DMS53 (cell line): ENCODE results near the gene TMEM132C.
"Not testable (repeated sequence)": the region's sequence is repeated elsewhere in the genome, so short reads cannot be mapped to it uniquely, and the experiment has no call there.

ENCODE experiments used
- DNase-seq: peaks from one replicate; lab custom pipeline; 2025; lab: John Stamatoyannopoulos, UW

The TMEM132C gene

DNA sequence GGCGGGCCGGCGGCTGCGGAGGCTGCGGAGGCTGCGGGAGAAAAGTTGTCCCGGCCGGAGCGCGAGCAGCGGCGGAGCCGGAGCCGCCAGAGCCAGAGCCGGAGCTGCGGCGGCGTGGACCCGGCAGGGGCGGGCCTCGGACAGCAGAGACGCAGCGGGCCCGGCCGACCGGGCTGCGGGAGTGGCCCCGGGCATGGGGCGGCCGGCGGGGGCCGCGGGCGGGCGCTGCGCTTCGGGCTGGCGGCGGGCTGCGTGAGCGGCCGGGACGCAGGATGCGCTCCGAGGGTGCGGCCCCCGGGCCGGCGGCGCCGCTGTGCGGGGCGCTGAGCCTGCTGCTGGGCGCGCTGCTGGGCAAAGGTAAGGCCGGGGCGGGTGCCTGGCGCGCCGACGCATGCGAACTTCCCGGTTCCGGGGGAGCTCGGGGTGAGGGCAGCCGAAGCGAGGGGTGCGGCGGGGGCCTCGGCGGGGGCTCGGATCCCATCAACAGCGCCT lies at the start of gene TMEM132C:
TSS of gene TMEM132C (plus strand) at position 40 of the 492 bp plus-strand sequence. CDS start at position 273, 233 bp downstream.
- DNase-seq = no peak

DNA sequence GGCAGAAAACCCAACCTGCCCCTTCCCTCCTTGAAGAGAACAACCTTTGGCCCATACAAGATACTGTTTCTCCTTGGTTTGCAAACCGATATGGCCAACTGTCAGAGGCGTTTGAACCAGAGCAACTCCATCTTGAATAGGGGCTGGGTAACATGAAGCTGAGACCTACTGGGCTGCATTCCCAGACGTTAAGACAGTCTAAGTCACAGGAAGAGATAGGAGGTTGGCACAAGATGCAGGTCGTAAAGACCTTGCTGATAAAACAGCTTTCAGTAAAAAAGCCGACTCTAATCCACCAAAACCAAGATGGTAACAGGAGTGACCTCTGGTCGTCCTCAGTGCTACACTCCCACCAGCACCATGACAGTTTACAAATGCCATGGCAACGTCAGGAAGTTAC lies 42.7 kb upstream of the TMEM132C start:
- DNase-seq = no peak

- DNase-seq = no peak
Observed at GRCh38 chr12:128228581-128228980, 38.4 kb upstream of the TMEM132C start.

GRCh38 chr12:128235635-128236417 lies 31.1 kb upstream of the TMEM132C start:
- DNase-seq = no peak

- no peak for DNase-seq
Observed at GRCh38 chr12:128236525-128236924, 30.4 kb upstream of the TMEM132C start.

DNA sequence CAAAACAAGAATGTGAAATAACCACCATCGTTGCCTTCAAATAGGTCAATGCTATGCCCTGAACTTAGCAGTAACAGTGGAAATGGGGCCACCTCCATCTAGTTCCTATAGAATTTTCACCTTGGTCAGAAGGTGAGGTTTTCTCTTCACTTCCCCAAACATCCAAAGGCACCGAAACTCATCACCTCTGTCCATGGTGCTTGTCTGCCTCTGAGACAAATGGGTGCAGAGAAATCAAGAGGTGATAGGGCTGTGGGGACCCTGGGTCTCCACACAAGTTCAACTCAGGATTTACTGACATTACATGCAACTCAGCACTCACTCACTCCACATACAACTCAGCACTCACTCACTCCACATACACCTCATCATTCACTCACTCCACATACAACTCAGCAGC lies 26.2 kb upstream of the TMEM132C start:
- DNase-seq = no peak

- DNase-seq = no peak
Observed at GRCh38 chr12:128245121-128245520, 21.8 kb upstream of the TMEM132C start.

DNA sequence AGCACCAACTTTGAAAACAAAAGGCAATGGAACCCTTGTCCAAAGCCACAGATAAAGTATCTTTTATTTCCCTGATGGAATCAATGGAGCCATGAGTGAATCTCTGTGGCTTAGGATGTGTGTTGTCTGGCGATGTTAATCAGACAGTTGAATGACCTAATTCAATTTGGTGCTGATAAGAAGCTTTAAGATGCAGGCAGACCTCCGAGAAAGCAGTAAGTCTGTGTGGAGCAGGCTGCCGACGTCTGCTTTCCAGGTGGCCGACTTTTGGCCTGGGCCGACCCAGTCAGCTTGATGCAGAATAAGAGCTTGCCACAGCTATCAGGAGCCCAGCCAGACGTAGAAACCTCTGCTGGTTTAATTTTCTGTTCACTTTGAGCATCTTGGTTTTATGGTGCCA lies 21.1 kb upstream of the TMEM132C start:
- DNase-seq = no peak

GRCh38 chr12:128250096-128250495 lies 16.9 kb upstream of the TMEM132C start:
- DNase-seq = no peak

DNA sequence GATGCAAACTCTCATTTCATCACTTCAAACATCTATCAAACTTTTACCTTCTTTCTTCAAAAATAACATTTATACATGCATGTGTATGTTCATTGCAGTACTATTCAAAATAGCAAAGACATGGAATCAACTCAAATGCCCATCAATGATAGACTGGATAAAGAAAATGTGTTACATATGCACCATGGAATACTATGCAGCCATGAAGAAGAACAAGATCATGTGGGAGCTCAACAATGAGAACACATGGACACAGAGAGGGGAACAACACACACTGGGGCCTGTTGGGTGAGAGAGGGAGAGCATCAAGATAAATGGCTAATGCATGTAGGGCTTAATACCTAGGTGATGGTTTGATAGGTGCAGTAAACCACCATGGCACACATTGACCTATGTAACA lies 13.1 kb upstream of the TMEM132C start:
- not testable (repeated sequence) for DNase-seq

- no peak for DNase-seq
Observed at GRCh38 chr12:128258866-128259555, 8.0 kb upstream of the TMEM132C start.

DNA sequence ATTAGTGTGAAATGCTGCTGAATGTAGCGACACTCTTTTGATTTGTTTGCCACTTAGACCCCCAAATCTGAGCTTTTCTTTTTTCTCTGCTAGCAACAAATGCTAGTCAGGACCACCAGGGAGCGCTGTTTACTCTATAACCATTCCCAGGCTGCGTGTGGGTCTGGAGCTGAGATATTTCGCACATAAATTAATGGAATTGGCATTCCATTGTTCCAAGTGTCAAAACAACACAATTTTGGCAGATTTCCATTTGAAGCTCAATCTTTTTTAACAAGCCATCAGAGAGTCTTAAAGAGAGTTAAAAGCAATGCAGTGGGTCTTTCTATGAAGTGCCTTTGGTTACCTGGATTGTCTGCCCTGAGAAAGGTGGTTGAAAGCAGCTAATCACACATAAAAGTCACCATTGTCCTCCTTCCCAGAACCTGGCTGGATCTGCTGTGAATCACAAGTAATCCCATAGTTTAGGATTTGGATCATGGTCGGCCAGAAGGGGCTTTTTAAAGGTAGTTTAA lies 7.4 kb upstream of the TMEM132C start:
- DNase-seq = peak; percentile 33

DNA sequence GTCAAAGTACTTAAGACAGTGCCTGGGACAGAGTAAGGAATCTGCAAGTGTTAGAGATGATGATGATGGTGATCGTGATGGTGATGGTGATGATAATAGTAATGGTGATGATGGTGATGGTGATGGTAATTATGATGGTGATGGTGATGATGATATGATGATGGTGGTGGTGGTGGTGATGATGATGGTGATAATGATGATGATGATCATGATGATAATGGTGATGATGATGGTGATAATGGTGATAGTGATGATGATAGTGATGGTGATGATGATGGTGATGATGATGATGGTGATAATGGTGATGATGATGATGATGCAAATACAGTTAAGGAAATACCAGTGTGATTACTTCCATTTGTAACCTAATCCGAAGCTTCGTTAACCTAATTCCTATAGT lies 5.2 kb upstream of the TMEM132C start:
- no peak for DNase-seq

DNA sequence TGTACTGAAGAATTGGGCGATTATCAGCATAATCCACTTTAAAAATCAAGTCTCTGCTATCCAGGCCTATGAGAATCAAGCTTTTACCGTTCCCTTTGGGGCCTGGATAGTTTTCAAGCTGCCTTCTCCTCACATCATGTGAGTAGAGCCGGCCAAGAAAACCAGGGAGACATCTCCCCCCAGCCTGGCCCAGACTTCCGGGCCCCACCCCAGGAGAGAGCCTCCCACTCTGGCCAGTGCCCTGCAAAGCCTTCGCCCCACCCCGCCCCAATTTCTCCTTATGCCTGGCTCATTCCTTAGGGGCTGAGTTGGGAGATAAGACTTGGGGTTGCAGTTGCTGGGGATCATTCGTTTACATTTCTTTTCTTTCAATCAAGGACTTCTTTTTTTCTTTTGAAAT lies 1.4 kb upstream of the TMEM132C start:
- no peak for DNase-seq

- no peak for DNase-seq
Observed at GRCh38 chr12:128266086-128266485, 884 bp upstream of the TMEM132C start.

- no peak for DNase-seq
Observed at GRCh38 chr12:128266541-128267130, 334 bp upstream of the TMEM132C start.

DNA sequence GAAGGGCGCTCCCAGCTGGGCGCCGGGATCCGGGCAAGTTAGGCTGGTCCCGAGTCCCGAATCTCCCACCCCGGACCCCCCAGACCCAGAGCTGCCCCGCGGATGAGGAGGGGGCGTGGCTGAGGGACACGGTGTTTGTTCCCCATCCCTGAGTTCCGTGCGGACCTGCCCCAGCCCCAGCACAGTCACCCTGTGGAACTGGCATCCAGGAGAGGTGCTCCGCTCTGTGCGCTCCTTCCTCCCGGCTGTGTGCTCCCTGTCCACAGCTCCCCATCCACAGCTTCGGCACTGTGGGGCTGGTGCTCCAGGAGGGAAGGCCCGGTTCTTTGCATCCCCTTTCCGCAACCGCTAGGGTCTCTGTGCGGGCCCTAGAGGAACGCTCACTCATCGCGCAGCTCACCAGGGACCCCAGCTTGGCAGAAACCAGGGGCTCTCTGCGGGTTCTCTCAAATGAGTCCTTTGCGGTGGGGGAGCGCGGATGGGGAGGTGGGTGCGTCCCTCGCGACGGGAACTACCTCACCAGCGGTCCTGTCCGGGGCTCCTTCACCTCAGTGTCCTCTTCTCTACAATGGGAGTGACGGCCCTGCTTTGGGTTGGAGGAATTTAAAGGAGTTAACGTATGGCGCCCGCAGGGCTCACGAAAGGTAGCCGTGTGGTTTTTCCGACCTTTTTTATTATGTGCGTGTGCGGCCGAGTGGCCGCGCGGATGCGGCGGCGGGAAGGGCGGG lies 845 bp downstream of the TMEM132C start:
- no peak for DNase-seq

DNA sequence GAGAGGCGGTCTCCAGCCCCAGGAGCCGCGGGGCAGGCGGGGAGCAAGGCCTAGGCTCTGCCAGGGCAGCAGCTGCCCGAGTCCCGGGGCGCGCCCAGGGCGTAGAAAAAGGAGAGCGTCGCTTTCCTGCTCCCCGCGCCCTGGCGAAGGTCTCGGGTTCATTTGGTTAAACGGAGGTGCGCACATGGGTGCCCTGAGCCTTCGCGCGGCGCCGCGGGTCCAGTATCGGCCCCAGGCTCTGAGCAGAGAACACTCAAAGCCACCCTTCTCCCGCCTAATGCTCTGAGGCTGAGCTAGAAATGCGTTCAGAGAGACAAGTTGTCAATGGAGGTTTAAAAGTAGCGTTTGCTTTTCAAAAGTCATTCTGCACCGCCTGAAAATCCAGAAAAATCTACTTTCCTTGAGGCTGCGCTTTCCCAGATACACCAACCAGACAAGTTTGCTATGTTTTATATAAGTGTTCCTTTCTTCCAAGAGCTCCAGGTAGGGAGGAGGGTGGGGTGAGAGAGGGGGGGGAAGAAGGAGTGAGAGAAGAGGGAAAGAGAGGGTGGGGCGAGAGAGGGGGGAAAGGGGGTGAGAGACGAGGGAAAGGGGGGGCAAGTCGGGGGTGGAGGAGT lies 1.5 kb downstream of the TMEM132C start:
- DNase-seq = no peak

GRCh38 chr12:128269181-128269591 lies 2.2 kb downstream of the TMEM132C start:
- no peak for DNase-seq

- DNase-seq = no peak
Observed at GRCh38 chr12:128276471-128276870, 9.5 kb downstream of the TMEM132C start.

DNA sequence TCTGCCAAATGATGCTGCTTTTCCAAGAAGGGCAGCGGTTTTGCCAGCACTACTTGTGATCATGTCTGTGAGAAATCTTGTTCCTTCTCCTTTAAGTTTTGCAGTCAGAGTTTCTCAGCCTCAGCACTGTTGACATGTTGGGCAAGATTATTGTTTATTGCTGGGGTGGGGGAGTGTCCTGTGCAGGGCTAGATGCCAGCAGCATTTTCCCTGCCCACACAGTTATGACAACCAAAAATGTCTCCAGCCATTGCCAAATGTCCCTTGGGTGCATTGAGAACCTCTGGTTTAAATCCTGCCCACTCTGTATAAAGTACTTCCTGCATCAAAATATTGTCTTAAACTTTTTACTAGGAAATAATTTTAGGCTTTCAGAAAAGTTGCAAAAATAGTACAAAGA lies 20.0 kb downstream of the TMEM132C start:
- DNase-seq = no peak

- DNase-seq = no peak
Observed at GRCh38 chr12:128288357-128288756, 21.4 kb downstream of the TMEM132C start.
